ENCODE measurements around the gene EMC8. TPM values are rescaled to one million over a fixed set of nuclear protein-coding genes. Genes with fewer than 3 reads are reported as not detected.

The EMC8 gene
- total and polyA plus RNA-seq, 2 of the 8 experiments (the other 6 are each of a cell fraction or from before 2014, with no cell fraction given) = 52.2 to 69.7 TPM

DNA sequence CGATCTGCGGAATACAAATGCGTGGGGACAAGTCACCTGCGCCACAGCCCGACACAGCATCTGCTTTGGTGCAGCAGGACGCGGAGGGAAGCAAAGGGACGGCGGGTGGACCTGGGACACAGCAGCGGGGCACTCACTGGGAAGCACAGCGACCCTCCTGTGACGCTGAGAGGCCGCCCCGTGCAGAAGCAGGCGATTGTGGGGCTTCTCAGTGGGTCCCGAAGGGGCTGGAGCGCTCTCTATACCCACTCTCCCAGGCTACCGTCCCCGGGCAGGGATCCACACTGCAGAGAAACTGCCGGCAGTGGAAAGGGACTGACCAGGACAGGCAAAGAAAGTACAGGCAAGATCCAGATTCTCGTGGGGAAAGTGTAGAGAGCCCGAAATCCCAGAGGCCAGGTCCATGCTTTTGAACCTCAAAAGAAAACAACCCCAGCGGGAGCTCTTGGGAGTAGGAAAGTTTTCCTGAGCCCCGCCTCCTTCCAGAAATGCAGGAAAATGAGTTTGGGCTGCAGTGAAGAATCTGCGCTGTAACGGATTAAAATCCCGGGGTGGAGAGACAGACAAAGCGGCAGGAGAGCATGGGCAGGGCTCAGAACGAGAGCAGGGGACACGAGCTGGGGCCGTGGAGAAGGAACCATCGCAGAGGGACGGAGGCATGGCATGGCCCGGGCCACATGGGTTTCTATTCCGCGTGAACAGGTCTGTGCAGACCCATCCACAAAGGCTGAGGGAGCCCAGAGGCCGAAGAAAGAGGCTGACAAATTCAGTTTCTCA, 12.9 kb upstream of the EMC8 start:
- Histone ChIP-seq H4K8ac (ENCODE audit: extremely low read depth, insufficient read depth, low read length) (no peak overlapping the region), H3K79me2 (ENCODE audit: control insufficient read depth in 1 of 2, insufficient read depth in 2 of 2, low read length in 2 of 2) (no peaks in the 10 kb centered on the region), H2AFZ (ENCODE audit: low read length) (peak overlapping the region; percentile 33; the same call in 1 of the 2 replicates), H2BK15ac (ENCODE audit: low read length) (no peak overlapping the region), H2BK12ac (ENCODE audit: low read depth, low read length) (no peak overlapping the region), H4K5ac (ENCODE audit: insufficient read length, low read depth, low read length) (no peak overlapping the region), H3K4ac (replicated peaks; ENCODE audit: insufficient read length, low read depth, low read length) (no peak overlapping the region), H2BK5ac (ENCODE audit: low read depth, low read length) (no peak overlapping the region), H3K9me3 (ENCODE audit: insufficient read depth in 2 of 2, low read depth in 1 of 2, low read length in 1 of 2) (no peaks in the 10 kb centered on the region; a peak in 1 of 4 replicates), H3K23ac (ENCODE audit: insufficient read length) (no peak overlapping the region), H3K4me2 (ENCODE audit: insufficient read depth in 1 of 2, low read depth in 2 of 2, low read length in 2 of 2) (peak overlapping the region; percentile 4 to 20; a peak in 1 of 4 replicates), H3K23me2 (ENCODE audit: low read depth, low read length) (no peaks in the 10 kb centered on the region), H3K14ac (ENCODE audit: insufficient read length) (no peak overlapping the region), H3K56ac (replicated peaks; ENCODE audit: insufficient read length, low read depth, low read length) (no peak overlapping the region), H3K36me3 (ENCODE audit: control insufficient read depth in 2 of 4, insufficient read depth in 4 of 4, low read length in 3 of 4) (peaks cover 0 to under 1% (median 0%) of the 10 kb centered on the region in 4 experiments; a peak in 1 of 8 replicates), H3K27me3 (replicated peaks in 1 of 4; ENCODE audit: control insufficient read depth in 3 of 4, extremely low read depth in 1 of 4, insufficient read depth in 3 of 4, low read length in 3 of 4) (no peaks in the 10 kb centered on the region), H3K4me1 (replicated peaks in 1 of 4; ENCODE audit: control insufficient read depth in 3 of 4, insufficient read depth in 4 of 4, low read length in 3 of 4) (peaks cover 0 to 4% (median 0%) of the 10 kb centered on the region in 4 experiments; a peak in 2 of 7 replicates), H3K9ac (replicated peaks in 1 of 4; ENCODE audit: extremely low read depth in 1 of 4, low read depth in 3 of 4, low read length in 3 of 4) (no peak overlapping the region), H2AK5ac (ENCODE audit: low read depth, low read length) (no peak overlapping the region), H2BK120ac (replicated peaks; ENCODE audit: low read depth, low read length) (no peak overlapping the region), H3K18ac (ENCODE audit: extremely low read depth, low read length) (no peak overlapping the region; the same call in 1 of the 2 replicates), H3K4me3 (ENCODE audit: extremely low read depth in 1 of 4, insufficient read depth in 2 of 4, low read depth in 3 of 4, low read length in 4 of 4) (no peak overlapping the region), H4K20me1 (replicated peaks in 1 of 2; ENCODE audit: control insufficient read depth in 1 of 2, insufficient read depth in 2 of 2, low read length in 2 of 2) (no peaks in the 10 kb centered on the region), H2BK20ac (ENCODE audit: low read length) (no peak overlapping the region), H3K27ac (ENCODE audit: low read depth, low read length) (no peak overlapping the region), H3K79me1 (ENCODE audit: low read depth, low read length) (no peaks in the 10 kb centered on the region), H4K91ac (replicated peaks; ENCODE audit: insufficient read length, low read length) (no peak overlapping the region)
- WGBS, 2 experiments (ENCODE audit: extremely low coverage in 1 of 2, insufficient coverage in 1 of 2, insufficient read length in 1 of 2, insufficient replicate concordance in 2 of 2, low coverage in 1 of 2, low lambda C conversion rate in 2 of 2, missing lambda C conversion rate in 1 of 2) = 79% methylated on average over 37 of the region's 37 CpGs; no CpG with 5 or more reads in 1 of the 2 experiments
- FAIRE-seq (no peak), DNase-seq (ENCODE audit: low read depth in 1 of 2, low spot score in 2 of 2) (no peak)
- POLR2A ChIA-PET (ENCODE audit: partially characterized antibody) = interaction anchor here (0.7 to 2.8 kb wide), 3 partner anchors 9 to 13 kb away, joined by 3 to 9 read pairs (median 5); no protein-coding TSS in a partner anchor
- TF ChIP-seq, protein P1, sequence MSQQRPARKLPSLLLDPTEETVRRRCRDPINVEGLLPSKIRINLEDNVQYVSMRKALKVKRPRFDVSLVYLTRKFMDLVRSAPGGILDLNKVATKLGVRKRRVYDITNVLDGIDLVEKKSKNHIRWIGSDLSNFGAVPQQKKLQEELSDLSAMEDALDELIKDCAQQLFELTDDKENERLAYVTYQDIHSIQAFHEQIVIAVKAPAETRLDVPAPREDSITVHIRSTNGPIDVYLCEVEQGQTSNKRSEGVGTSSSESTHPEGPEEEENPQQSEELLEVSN (IDR thresholded peaks at IDR 0.05) = 0 out of 2 replicates have a peak, but pooled peaks have one; percentile 21
- no peak for TF ChIP-seq BRCA1 (IDR thresholded peaks at IDR 0.05; ENCODE audit: low read depth, low read length)
- no peak for TF ChIP-seq EZH2 (IDR thresholded peaks at IDR 0.05; ENCODE audit: low read depth, low read length, severe bottlenecking)
- TF ChIP-seq, protein P2, sequence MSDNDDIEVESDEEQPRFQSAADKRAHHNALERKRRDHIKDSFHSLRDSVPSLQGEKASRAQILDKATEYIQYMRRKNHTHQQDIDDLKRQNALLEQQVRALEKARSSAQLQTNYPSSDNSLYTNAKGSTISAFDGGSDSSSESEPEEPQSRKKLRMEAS (IDR thresholded peaks at IDR 0.05) = peak; percentile 35; the same call in 1 of the 2 replicates
- CTCF ChIA-PET (ENCODE audit: partially characterized antibody) = interaction anchor here (0.6 to 4.7 kb wide), 9 partner anchors 8 to 207 kb away, joined by 3 to 33 read pairs (median 3); no protein-coding TSS in a partner anchor

All from H1 (cell line).